Activated CD8-positive, alpha-beta T cell treated with anti-CD3 and anti-CD28 coated beads, Interleukin-2, amount 10 ng/mL, durations not matched to agents 7 days and 5 days (primary cell): ENCODE results near the gene PPFIBP2. TPM values are rescaled to one million over a fixed set of nuclear protein-coding genes. Genes with fewer than 3 reads are reported as not detected.

Source experiments
- ATAC-seq: fragments of 150-1000 bp; cut with Tn5 transposase; one replicate; pipeline ENCODE4 v1.10.0; 2021; ENCODE audit warnings: moderate library complexity
- CTCF ChIA-PET: fragments of 350-600 bp; sonication (Branson Sonifier 250); formaldehyde crosslinking; loops from one replicate; lab custom pipeline; 2021; ENCODE audit warnings: antibody characterized with exemption; lab: Charles Lee
- POLR2A ChIA-PET: fragments of 350-600 bp; sonication (Branson Sonifier 250); formaldehyde crosslinking; loops from one replicate; lab custom pipeline; 2021; ENCODE audit warnings: antibody characterized with exemption; lab: Charles Lee
- DNase-seq: peaks from one replicate; pipeline ENCODE4 v3.0.0-alpha.2; 2020
- H3K27ac Mint-ChIP-seq: one replicate; pipeline ENCODE4 v1.8.0; 2021; ENCODE audit warnings: mild to moderate bottlenecking, mixed read lengths
- H3K27me3 Mint-ChIP-seq: one replicate; pipeline ENCODE4 v1.8.0; 2021; ENCODE audit warnings: low read depth, mixed read lengths
- H3K36me3 Mint-ChIP-seq: one replicate; pipeline ENCODE4 v1.8.0; 2021; ENCODE audit warnings: low read depth, mixed read lengths
- H3K4me1 Mint-ChIP-seq: one replicate; pipeline ENCODE4 v1.8.0; 2021; ENCODE audit warnings: low read depth, mixed read lengths
- H3K4me3 Mint-ChIP-seq: one replicate; pipeline ENCODE4 v1.8.0; 2021; ENCODE audit warnings: mild to moderate bottlenecking, mixed read lengths
- H3K9me3 Mint-ChIP-seq: one replicate; pipeline ENCODE4 v1.8.0; 2022; ENCODE audit warnings: mixed read lengths; ENCODE audit not compliant: insufficient read depth
- total RNA-seq, 2 experiments: library from RNA; stranded (reverse); gene quantifications; one replicate each; pipeline ENCODE4 v1.2.3, GENCODE V29; 2021

PPFIBP2 gene
- total RNA-seq, 2 experiments from 2014 or later, result 11.2 to 12.1 TPM

- no peaks in the 10 kb centered on the region for H3K36me3 Mint-ChIP-seq
- DNase-seq (no peak), ATAC-seq (no peak)
- H3K27me3 Mint-ChIP-seq, result peaks cover 2% of the 10 kb centered on the region
- no peak overlapping the region for H3K4me3 Mint-ChIP-seq
- H3K4me1 Mint-ChIP-seq, result peaks cover 19% of the 10 kb centered on the region
- no peaks in the 10 kb centered on the region for H3K9me3 Mint-ChIP-seq
- no peak overlapping the region for H3K27ac Mint-ChIP-seq
- CTCF ChIA-PET, result no interaction called here
- POLR2A ChIA-PET, result no interaction called here
These were observed 82.2 kb downstream of the PPFIBP2 start for GRCh38 chr11:7595951-7596350.

- POLR2A ChIA-PET, result no interaction called here
These were observed 83.2 kb downstream of the PPFIBP2 start for GRCh38 chr11:7596975-7597391.

GRCh38 chr11:7597620-7598019, 83.8 kb downstream of the PPFIBP2 start:
- ChIA-PET POLR2A (no interaction called here), CTCF (no interaction called here)
- no peak for DNase-seq
- H3K27me3 Mint-ChIP-seq, result peaks cover 2% of the 10 kb centered on the region
- H3K4me1 Mint-ChIP-seq, result peaks cover 10% of the 10 kb centered on the region
- no peak overlapping the region for H3K4me3 Mint-ChIP-seq
- ATAC-seq, result no peak
- H3K27ac Mint-ChIP-seq, result no peak overlapping the region
- no peaks in the 10 kb centered on the region for H3K9me3 Mint-ChIP-seq
- no peaks in the 10 kb centered on the region for H3K36me3 Mint-ChIP-seq

More at GRCh38 chr11:7596975-7597391, 83.2 kb downstream of the PPFIBP2 start:
- H3K27me3 Mint-ChIP-seq, result peaks cover 2% of the 10 kb centered on the region
- H3K4me3 Mint-ChIP-seq, result no peak overlapping the region
- DNase-seq, result no peak
- H3K9me3 Mint-ChIP-seq, result no peaks in the 10 kb centered on the region
- H3K36me3 Mint-ChIP-seq, result no peaks in the 10 kb centered on the region
- no peak for ATAC-seq
- CTCF ChIA-PET, result no interaction called here
- peaks cover 16% of the 10 kb centered on the region for H3K4me1 Mint-ChIP-seq
- H3K27ac Mint-ChIP-seq, result no peak overlapping the region

- Mint-ChIP-seq H3K4me3 (no peak overlapping the region), H3K4me1 (peaks cover 3% of the 10 kb centered on the region), H3K27ac (no peak overlapping the region), H3K36me3 (no peaks in the 10 kb centered on the region), H3K9me3 (no peaks in the 10 kb centered on the region), H3K27me3 (peaks cover 2% of the 10 kb centered on the region)
- POLR2A ChIA-PET, result no interaction called here
- no peak for ATAC-seq
- DNase-seq, result no peak
- CTCF ChIA-PET, result no interaction called here
These were observed 85.4 kb downstream of the PPFIBP2 start for GRCh38 chr11:7599209-7599608.

GRCh38 chr11:7600205-7600775, 86.5 kb downstream of the PPFIBP2 start:
- DNase-seq (no peak), ATAC-seq (no peak)
- Mint-ChIP-seq H3K4me3 (no peak overlapping the region), H3K9me3 (no peaks in the 10 kb centered on the region), H3K27me3 (no peaks in the 10 kb centered on the region), H3K36me3 (no peaks in the 10 kb centered on the region), H3K27ac (no peak overlapping the region), H3K4me1 (peaks cover 3% of the 10 kb centered on the region)
- ChIA-PET POLR2A (interaction anchor here (1.0 kb wide), 1 partner anchor 29 kb away, joined by 3 read pairs; no protein-coding TSS in a partner anchor), CTCF (no interaction called here)

GRCh38 chr11:7603031-7603781, 89.4 kb downstream of the PPFIBP2 start:
- Mint-ChIP-seq H3K9me3 (no peaks in the 10 kb centered on the region), H3K27me3 (no peaks in the 10 kb centered on the region), H3K27ac (no peak overlapping the region), H3K36me3 (no peaks in the 10 kb centered on the region), H3K4me3 (no peak overlapping the region), H3K4me1 (peaks cover 3% of the 10 kb centered on the region)
- ChIA-PET CTCF (no interaction called here), POLR2A (no interaction called here)
- DNase-seq (no peak), ATAC-seq (no peak)

GRCh38 chr11:7604331-7604955, 90.6 kb downstream of the PPFIBP2 start:
- ChIA-PET POLR2A (no interaction called here), CTCF (no interaction called here)
- no peak for DNase-seq
- H3K27ac Mint-ChIP-seq, result no peak overlapping the region
- H3K4me3 Mint-ChIP-seq, result no peak overlapping the region
- no peaks in the 10 kb centered on the region for H3K36me3 Mint-ChIP-seq
- no peak for ATAC-seq
- peaks cover 3% of the 10 kb centered on the region for H3K4me1 Mint-ChIP-seq
- H3K9me3 Mint-ChIP-seq, result no peaks in the 10 kb centered on the region
- no peaks in the 10 kb centered on the region for H3K27me3 Mint-ChIP-seq

GRCh38 chr11:7605186-7605943, 91.6 kb downstream of the PPFIBP2 start:
- Mint-ChIP-seq H3K9me3 (no peaks in the 10 kb centered on the region), H3K27me3 (no peaks in the 10 kb centered on the region), H3K4me3 (no peak overlapping the region), H3K4me1 (peaks cover 3% of the 10 kb centered on the region), H3K36me3 (no peaks in the 10 kb centered on the region), H3K27ac (no peak overlapping the region)
- POLR2A ChIA-PET, result no interaction called here
- CTCF ChIA-PET, result no interaction called here
- no peak for ATAC-seq
- DNase-seq, result no peak

- no peak for ATAC-seq
- DNase-seq, result no peak
- Mint-ChIP-seq H3K27me3 (no peaks in the 10 kb centered on the region), H3K27ac (no peak overlapping the region), H3K4me3 (no peak overlapping the region), H3K9me3 (no peaks in the 10 kb centered on the region), H3K36me3 (no peaks in the 10 kb centered on the region), H3K4me1 (no peaks in the 10 kb centered on the region)
- POLR2A ChIA-PET, result no interaction called here
- CTCF ChIA-PET, result no interaction called here
These were observed 92.7 kb downstream of the PPFIBP2 start for GRCh38 chr11:7606496-7606895.

- Mint-ChIP-seq H3K4me1 (no peaks in the 10 kb centered on the region), H3K36me3 (no peaks in the 10 kb centered on the region), H3K4me3 (no peak overlapping the region), H3K9me3 (no peaks in the 10 kb centered on the region), H3K27ac (no peak overlapping the region), H3K27me3 (no peaks in the 10 kb centered on the region)
- ChIA-PET CTCF (no interaction called here), POLR2A (no interaction called here)
- DNase-seq (no peak), ATAC-seq (no peak)
These were observed 95.2 kb downstream of the PPFIBP2 start for GRCh38 chr11:7609015-7609414.

- H3K36me3 Mint-ChIP-seq, result no peaks in the 10 kb centered on the region
- ChIA-PET POLR2A (no interaction called here), CTCF (no interaction called here)
These were observed 95.7 kb downstream of the PPFIBP2 start for GRCh38 chr11:7609521-7609920.

GRCh38 chr11:7610393-7610792, 96.6 kb downstream of the PPFIBP2 start:
- Mint-ChIP-seq H3K36me3 (no peaks in the 10 kb centered on the region), H3K9me3 (no peaks in the 10 kb centered on the region), H3K4me1 (no peaks in the 10 kb centered on the region), H3K4me3 (no peak overlapping the region), H3K27me3 (no peaks in the 10 kb centered on the region), H3K27ac (no peak overlapping the region)
- CTCF ChIA-PET, result no interaction called here
- no peak for ATAC-seq
- POLR2A ChIA-PET, result no interaction called here
- no peak for DNase-seq

More at GRCh38 chr11:7609521-7609920, 95.7 kb downstream of the PPFIBP2 start:
- H3K4me3 Mint-ChIP-seq, result no peak overlapping the region
- no peak overlapping the region for H3K27ac Mint-ChIP-seq
- no peaks in the 10 kb centered on the region for H3K9me3 Mint-ChIP-seq
- H3K4me1 Mint-ChIP-seq, result no peaks in the 10 kb centered on the region
- ATAC-seq (no peak), DNase-seq (no peak)
- no peaks in the 10 kb centered on the region for H3K27me3 Mint-ChIP-seq
